ENCODE results near the gene NME4.

DNA sequence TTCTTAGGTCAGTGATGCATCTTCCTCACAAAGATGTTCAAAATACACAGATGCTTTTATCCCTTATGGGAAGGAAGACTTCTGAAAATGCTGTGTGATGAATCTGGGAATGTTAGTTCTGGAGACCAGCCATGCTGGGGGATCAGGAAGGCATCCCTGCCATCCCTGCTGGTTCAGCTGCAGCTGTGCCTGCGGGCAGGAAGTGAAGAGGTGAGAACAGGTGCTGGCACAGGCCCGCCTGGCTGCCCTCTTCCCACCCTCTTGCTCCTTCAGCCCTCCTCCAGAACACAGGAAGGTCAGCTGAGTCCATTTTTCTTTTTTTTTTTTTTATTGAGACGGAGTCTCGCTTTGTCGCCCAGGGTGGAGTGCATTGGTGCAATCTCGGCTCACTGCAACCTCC is 43.6 kb downstream of the NME4 start:
- no peak for TF ChIP-seq TCF12 (IDR thresholded peaks at IDR 0.05; ENCODE audit: low read depth)
- TF ChIP-seq EP300 (IDR thresholded peaks at IDR 0.05; ENCODE audit: borderline replicate concordance), result no peak
- no peak for TF ChIP-seq RAD21 (IDR thresholded peaks at IDR 0.05; ENCODE audit: low read depth)
- TF ChIP-seq CREB1 (IDR thresholded peaks at IDR 0.05; ENCODE audit: low read depth), result no peak
- no peak for TF ChIP-seq REST (IDR thresholded peaks at IDR 0.05; ENCODE audit: low read depth)
- no peak for TF ChIP-seq YY1 (IDR thresholded peaks at IDR 0.05; ENCODE audit: low read depth)
- TF ChIP-seq, protein P1, sequence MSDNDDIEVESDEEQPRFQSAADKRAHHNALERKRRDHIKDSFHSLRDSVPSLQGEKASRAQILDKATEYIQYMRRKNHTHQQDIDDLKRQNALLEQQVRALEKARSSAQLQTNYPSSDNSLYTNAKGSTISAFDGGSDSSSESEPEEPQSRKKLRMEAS (IDR thresholded peaks at IDR 0.05), result no peak
- TF ChIP-seq TAF1 (IDR thresholded peaks at IDR 0.05; ENCODE audit: low read depth), result no peak

Measured in Ishikawa (cell line).